SKM-1 treated with dmso at 0.1 percent for 144 hours (cell line): ENCODE measurements around the gene ATOH7.
"Not testable (repeated sequence)": the region's sequence is repeated elsewhere in the genome, so short reads cannot be mapped to it uniquely, and the experiment has no call there.

ENCODE experiments used
- DNase-seq: peaks from one replicate; lab custom pipeline; 2025; ENCODE audit not compliant: unreplicated experiment; lab: John Stamatoyannopoulos, UW

The ATOH7 gene

DNA sequence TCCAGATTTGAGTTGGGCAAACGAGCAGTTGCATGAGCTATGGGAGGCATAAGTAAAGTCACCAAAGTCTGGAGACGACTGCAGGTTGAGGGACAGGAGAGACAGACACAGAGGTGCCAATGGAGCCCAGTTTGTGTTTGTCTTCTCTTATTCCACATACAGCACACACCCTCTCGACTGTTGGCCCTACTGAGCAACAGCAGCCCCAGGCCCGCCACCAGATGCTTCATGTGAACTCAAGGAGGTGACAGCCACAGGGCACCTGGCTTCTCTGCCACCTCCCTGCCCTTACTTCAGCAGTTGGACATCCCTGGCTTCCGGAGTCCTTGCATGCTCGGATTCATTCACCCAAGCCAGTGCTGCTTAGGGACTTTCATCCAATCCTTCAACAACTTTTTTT is 6.5 kb upstream of the ATOH7 start:
- DNase-seq, result no peak

- no peak for DNase-seq
Measured at GRCh38 chr10:68237173-68237572, 5.3 kb upstream of the ATOH7 start.

DNA sequence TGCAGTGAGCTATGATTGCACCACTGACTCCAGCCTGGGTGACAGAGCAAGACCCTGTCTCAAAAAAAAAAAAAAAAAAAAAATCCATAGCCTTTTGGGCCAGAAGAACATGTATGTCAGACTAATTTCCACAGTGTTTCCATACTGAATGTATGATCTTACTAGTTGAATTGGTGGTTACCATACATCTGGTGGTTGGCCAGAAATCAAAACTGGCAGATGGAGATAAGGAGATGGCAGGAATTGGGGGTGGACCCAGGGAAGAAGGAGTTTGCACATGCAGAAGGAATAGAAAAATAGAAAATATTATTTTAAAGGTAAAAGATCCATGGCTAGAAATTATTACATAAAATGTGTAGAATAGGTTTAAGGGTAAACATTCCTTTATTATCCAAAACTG is 3.7 kb upstream of the ATOH7 start:
- no peak for DNase-seq

DNA sequence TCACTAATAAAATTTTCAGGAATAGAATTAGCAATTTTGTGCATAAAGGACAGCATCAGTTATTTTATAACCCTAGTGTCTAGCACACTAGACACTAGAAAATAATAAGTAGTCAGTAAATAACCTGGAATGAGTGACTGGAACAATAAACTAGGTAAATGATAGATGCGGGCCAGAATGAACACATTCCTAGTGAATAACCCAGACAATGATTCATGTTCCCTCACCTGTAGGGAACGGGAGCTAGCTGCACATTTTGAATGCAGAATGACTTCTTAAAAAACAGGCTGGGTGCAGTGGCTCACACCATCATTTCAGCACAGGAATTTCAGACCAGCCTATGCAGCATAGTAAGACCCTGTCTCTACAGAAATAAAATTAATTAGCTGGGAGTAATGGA is 3.2 kb upstream of the ATOH7 start:
- no peak for DNase-seq

DNA sequence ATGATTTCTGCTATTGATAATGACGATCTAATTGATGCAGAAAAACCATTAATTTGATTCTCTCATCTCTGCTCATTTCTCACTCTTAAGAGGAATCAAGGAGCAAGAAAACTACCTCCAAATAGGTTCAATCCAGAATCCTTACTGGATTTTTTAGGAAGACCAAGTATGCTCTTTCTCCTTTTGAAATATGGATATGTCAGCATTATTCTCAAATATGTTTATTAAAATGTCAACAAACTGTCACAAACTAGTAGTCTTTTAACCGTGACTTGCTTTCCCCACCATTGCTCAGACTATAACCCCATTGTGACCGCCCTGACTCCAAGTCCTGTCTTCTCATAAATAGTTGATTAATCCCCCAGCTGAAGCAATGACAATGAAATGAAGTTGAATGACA is 1.1 kb upstream of the ATOH7 start:
- DNase-seq, result no peak

DNA sequence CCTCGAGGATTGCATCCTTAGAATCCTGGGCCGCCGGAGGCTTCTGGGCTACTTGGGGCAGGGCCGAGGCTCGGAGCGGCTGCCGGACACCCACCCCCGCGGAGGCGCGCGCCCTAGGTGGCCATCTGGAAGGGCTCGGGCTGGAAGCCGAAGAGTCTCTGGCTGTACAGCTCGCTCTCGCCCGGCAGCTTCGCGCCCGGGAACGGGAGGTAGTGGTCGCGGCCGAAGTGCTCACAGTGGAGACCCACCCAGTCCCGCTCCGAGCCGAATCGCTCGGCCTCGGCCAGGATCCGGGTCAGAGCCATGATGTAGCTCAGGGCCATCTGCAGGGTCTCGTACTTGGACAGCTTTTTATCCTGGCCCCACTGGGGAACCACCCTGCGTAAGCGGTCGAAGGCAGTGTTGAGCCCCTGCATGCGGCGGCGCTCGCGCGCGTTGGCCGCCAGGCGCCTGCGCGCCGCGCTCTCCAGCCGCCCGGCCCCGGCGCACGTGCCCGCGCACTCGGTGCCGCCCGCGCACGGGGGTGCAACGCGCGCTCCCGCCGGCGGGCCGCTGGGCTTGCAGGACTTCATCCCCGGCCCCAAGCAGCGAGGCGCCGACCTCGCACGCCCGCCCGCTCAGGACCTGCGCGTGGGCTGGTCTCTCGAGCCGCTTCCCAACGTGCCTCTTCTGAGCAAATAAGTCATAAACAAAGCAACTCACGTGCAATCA is 652 bp downstream of the ATOH7 start:
- peak; percentile 62 for DNase-seq

- DNase-seq, result no peak
Measured at GRCh38 chr10:68230268-68230667, 1.6 kb downstream of the ATOH7 start.

- no peak for DNase-seq
Measured at GRCh38 chr10:68224810-68225209, 7.1 kb downstream of the ATOH7 start.

GRCh38 chr10:68223535-68224165 is 8.3 kb downstream of the ATOH7 start:
- DNase-seq, result no peak

DNA sequence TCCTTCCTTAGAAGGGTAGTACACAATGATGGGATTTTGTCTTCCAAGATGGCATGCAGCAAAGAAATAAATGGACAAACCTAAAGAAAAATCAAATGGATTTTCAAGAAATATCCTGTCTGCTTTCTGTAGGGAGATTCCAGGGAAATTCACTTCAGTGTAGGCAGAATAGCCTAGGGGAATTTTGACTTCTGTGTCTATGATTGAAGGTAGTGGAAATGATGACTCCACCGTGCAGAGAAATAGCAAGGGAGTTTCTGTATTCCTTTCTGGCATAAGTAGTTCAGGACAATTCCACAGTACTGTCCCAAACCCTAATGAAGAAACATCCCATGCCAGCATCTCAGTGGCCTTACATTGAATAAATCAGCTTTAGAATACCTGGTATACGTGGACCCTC is 9.5 kb downstream of the ATOH7 start:
- DNase-seq, result no peak

DNA sequence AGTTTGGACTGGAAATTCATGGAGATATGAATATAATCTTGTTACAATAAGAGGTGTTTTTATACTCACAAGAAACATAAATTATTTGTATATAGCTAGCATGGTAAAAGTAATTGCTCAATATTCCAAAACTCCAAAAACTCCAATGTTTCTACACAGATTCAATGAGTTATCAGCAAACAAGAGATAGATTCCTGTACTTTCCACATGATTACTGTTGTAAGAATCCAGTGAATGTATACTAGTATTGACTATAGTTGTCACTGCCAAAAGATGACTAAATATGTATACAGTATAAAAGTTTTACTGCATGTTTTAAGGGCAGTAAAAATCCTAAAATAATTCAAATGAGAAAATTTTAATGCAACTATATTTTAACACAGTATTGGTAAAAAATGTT is 10.7 kb downstream of the ATOH7 start:
- no peak for DNase-seq

- no peak for DNase-seq
Measured at GRCh38 chr10:68218786-68219185, 13.1 kb downstream of the ATOH7 start.

GRCh38 chr10:68212721-68213352 is 19.1 kb downstream of the ATOH7 start:
- DNase-seq, result peak; percentile 30

DNA sequence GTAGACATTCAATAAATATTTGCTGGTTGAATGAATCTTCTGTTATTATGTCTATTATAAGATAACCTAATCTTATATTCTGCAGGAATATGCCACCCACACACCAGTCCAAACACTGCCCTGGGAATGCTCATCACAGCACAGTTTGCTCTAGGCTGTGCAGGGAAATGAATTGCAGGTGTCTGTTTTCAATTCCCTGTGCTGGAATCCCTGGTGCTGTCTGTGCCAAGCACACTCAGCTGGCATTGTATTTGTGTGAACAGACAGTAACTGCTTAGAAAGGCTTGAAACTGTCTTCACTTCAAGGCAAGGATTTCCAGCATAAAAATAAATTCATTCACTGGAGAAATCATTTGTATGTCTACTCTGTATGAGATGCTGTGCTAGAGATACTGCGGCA is 20.2 kb downstream of the ATOH7 start:
- no peak for DNase-seq

DNA sequence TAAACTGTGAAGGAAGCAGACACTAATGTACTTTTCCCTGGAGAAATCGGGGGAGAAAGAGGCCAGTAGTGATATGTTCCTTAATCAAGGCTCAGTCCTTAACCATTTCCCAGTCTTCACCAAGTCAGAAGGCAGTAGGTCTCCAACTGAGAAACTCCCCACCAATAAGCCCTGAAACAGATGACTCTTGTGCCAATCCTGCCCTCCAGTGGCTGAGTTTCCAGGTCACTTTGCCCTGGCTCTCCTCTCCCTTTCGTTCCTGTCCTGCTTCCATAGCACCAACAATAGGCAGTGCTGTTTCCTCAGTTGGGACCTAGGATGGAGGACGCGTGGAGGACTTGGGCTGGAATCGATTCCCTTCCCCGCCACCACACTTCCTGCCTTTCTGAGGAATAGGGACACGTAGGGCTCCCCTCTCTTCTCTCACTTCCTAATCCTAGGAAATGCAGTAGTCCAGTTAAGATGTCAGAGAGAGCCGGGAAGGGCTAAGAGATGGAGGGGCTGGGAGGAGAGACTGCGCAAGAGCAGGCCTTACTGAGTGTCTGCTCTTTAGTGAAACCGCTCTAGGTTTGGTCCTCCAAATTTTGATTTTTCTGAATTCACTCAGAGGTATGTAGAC is 23.4 kb downstream of the ATOH7 start:
- DNase-seq, result peak; percentile 49

- DNase-seq, result peak; percentile 53
Measured at GRCh38 chr10:68202960-68203353, 29.0 kb downstream of the ATOH7 start.

- DNase-seq, result no peak
Measured at GRCh38 chr10:68196701-68197100, 35.2 kb downstream of the ATOH7 start.

DNA sequence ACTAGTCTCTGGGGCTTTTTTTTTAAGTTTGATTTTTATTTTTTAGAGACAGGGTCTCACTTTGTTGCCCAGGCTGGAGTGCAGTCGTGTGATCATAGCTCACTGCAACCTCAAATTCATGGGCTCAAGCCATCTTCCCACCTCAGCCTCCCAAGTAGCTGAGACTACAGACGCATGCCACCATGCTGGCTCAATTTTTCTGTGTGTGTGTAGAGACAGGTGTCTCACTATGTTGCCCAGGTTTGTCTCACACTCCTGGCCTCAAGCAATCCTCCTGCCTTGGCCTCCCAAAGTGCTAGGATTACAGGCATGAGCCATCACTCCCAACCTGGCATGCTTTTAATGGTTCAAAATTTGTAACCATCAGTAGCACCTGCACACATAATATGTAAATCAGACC is 36.1 kb downstream of the ATOH7 start:
- DNase-seq, result not testable (repeated sequence)

DNA sequence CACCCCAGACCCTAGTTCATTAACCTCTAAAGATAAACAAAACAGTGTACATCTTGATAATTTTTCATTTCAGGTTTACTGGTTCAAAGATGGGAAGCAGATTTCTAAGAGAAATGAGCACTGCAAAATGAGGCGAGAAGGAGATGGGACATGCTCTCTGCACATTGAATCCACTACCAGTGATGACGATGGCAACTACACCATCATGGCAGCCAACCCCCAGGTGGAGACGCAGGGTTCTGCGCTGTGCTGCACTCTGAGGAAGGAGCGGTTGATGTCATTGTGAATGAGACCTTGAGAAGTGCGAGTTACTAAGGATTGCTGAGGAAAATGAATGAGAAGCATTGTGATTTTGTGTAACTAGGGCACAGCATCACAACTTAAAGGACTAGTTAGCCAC is 37.6 kb downstream of the ATOH7 start:
- DNase-seq, result no peak

DNA sequence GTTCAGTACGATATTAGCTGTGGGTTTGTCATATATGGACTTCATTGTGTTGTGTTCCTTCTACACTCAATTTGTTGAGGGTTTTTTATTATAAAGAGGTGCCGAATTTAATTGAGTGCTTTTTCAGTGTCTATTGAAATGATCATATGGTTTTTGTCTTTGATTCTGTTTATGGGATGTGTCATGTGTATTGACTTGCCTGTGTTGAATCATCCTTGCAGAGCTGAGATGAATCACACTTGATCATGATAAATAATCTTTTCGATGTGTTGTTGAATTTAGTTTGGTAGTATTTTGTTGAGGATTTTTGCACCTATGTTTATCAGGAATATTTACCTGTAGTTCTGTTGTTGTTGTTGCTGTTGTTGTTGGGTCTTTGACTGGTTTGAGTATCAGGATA is 39.8 kb downstream of the ATOH7 start:
- DNase-seq, result no peak

- DNase-seq, result no peak
Measured at GRCh38 chr10:68188835-68189234, 43.1 kb downstream of the ATOH7 start.

GRCh38 chr10:68185085-68185484 is 46.8 kb downstream of the ATOH7 start:
- DNase-seq, result no peak
